Esophagus squamous epithelium (tissue), 5 donors: ENCODE data around the gene SIRPB2. TPM values are rescaled to one million over a fixed set of nuclear protein-coding genes. Genes with fewer than 3 reads are reported as not detected.

Source experiments
- DNase-seq: peaks from one replicate; lab custom pipeline; 2025; lab: John Stamatoyannopoulos, UW
- H3K27ac ChIP-seq, 4 donors: fragments of 200-600 bp; sonication (generic); one replicate each; pipeline ENCODE4 v1.5.1; 2016 to 2019; ENCODE audit warnings: mild to moderate bottlenecking in 1 of 4
- H3K27me3 ChIP-seq, 4 donors: fragments of 200-600 bp; sonication (generic); 1 replicate in 3 of 4; 2 replicates in 1 of 4; pipeline versions ENCODE4 v1.5.1 to v1.6.0; 2017 to 2021; ENCODE audit warnings: antibody characterized with exemption in 1 of 4
- H3K36me3 ChIP-seq, 3 donors: fragments of 200-600 bp; sonication (generic); one replicate each; pipeline ENCODE4 v1.5.1; 2016 to 2019
- H3K4me1 ChIP-seq, 3 donors: fragments of 200-600 bp; sonication (generic); one replicate each; pipeline ENCODE4 v1.5.1; 2017 to 2019
- H3K4me3 ChIP-seq, 4 donors: fragments of 200-600 bp; sonication (generic); 1 replicate in 3 of 4; 2 replicates in 1 of 4; pipeline ENCODE4 v1.5.1; 2016 to 2019; ENCODE audit warnings: mild to moderate bottlenecking in 2 of 4, moderate library complexity in 1 of 4
- H3K9me3 ChIP-seq, 3 donors: fragments of 200-600 bp; sonication (generic); one replicate each; pipeline ENCODE4 v1.5.1; 2016 to 2019
- POLR2A ChIP-seq, 4 donors: fragments of 450-650 bp; IDR thresholded peaks; one replicate each; pipeline ENCODE4 v1.6.1; 2017; ENCODE audit warnings: antibody characterized with exemption in 4 of 4, mild to moderate bottlenecking in 4 of 4, moderate library complexity in 3 of 4
- WGBS, 2 donors: methylation state at CpG; one replicate each; pipeline ENCODE4 v1.1.5; 2018; 5-methylcytosine and 5-hydroxymethylcytosine counted together
- intact Hi-C: fragments of 100-400 bp; cut with DNase I; formaldehyde crosslinking; loops from one replicate; pipeline ENCODE4 v1.15.0; 2022
- total RNA-seq, 4 donors: library from RNA; depleted of rRNA; stranded (reverse); fragments of >200 nt; gene quantifications; one replicate each; pipeline ENCODE4 v1.1.0, GENCODE V29; 2016
- TF ChIP-seq, protein P1 (sequence below), 6 experiments: fragments of 450-650 bp in 4 of 6; fragments of 200-600 bp in 2 of 6; sonication (generic) in 2 of 6; IDR thresholded peaks; one replicate each; pipeline ENCODE4 v1.5.1; 2016 to 2019; ENCODE audit warnings: antibody characterized with exemption in 6 of 6, mild to moderate bottlenecking in 4 of 6, moderate library complexity in 4 of 6
- donor health status: DM: yes; HTN: yes; CAD: no.

The SIRPB2 gene
- total RNA-seq, 4 donors from 2014 or later, result 1.2 to 5.9 (median 1.9) TPM

DNA sequence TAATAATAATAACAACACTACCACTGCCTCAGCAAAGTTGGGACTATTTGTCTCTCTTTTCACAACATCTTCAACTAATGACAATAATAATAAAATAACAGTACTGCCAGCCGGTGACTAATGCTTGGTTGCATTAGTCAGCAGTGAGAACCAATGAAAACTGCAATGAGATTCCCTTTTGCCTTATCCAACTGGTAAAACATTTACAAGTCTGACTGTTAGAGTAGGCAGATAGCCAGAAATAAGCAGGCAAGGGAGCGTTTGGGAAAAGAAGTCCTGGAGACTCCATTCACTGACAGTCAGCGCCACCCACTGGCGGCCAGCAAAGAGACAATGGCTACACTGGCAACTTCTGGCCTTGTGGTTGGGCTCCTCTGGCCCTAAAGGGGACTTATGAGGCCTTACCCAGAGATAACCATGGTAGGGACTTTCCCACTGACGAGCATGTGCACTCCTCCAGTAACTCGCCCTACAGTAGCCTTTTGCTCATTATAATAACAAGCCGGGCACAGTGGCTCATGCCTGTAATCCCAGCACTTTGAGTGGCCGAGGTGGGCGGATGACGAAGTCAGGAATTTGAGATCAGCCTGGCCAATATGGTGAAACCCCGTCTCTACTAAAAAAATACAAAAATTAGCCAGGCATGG is 21.2 kb downstream of the SIRPB2 start:
- H3K27ac ChIP-seq, result peak overlapping the region in 3 of 4 donors; percentile 11 to 51 (median 18)
- intact Hi-C loops, result no loop called here

DNA sequence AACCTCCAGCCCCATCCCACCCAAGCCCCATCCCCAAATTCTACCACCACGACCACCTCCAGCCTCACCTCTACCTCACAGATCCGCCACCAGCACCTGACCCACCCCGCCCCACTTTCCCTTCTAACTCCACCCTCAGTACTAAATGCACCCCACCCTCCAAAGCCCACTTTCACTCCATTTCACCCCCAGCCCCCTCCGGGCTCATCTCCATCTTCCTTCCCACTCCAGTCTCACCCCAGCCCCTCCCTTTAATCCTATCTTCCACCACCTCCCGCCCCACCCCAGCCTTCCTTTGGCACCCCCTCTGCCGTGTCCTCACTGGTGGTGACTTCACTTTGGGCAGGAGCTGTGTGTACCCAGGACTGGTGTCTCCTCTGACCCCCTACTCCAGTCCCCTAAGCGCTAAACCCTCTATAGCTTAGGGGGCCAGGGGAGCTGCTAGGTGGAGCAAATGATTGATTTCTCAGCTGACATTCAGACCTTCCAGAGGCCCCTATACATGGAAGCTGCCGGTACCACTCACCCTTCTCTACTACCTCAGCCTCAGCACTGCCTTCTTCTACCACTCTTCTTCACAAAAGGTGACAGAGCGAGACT is 21.8 kb downstream of the SIRPB2 start:
- DNase-seq, result no peak
- WGBS, 2 donors, result 61 to 71% methylated on average over 9 of the region's 9 CpGs
- intact Hi-C loops, result no loop called here
- Histone ChIP-seq H3K9me3 (no peaks in the 10 kb centered on the region), H3K27ac (peak overlapping the region; percentile 5 to 51 (median 14)), H3K4me1 (peaks cover 24 to 77% (median 44%) of the 10 kb centered on the region in 3 donors), H3K4me3 (no peak overlapping the region), H3K27me3 (no peaks in the 10 kb centered on the region), H3K36me3 (peaks cover 0 to 9% (median 0%) of the 10 kb centered on the region in 3 donors)
- TF ChIP-seq POLR2A (IDR thresholded peaks at IDR 0.05), result no peak
- TF ChIP-seq, protein P1, sequence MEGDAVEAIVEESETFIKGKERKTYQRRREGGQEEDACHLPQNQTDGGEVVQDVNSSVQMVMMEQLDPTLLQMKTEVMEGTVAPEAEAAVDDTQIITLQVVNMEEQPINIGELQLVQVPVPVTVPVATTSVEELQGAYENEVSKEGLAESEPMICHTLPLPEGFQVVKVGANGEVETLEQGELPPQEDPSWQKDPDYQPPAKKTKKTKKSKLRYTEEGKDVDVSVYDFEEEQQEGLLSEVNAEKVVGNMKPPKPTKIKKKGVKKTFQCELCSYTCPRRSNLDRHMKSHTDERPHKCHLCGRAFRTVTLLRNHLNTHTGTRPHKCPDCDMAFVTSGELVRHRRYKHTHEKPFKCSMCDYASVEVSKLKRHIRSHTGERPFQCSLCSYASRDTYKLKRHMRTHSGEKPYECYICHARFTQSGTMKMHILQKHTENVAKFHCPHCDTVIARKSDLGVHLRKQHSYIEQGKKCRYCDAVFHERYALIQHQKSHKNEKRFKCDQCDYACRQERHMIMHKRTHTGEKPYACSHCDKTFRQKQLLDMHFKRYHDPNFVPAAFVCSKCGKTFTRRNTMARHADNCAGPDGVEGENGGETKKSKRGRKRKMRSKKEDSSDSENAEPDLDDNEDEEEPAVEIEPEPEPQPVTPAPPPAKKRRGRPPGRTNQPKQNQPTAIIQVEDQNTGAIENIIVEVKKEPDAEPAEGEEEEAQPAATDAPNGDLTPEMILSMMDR (IDR thresholded peaks at IDR 0.05), result no peak

More for the DNA sequence above, 21.2 kb downstream of the SIRPB2 start:
- no peak for TF ChIP-seq POLR2A (IDR thresholded peaks at IDR 0.05)
- TF ChIP-seq, protein P1 (IDR thresholded peaks at IDR 0.05), result peak; percentile 53 to 84 (median 74)
- no peaks in the 10 kb centered on the region for H3K9me3 ChIP-seq
- DNase-seq, result no peak
- peaks cover 21 to 77% (median 40%) of the 10 kb centered on the region in 3 donors for H3K4me1 ChIP-seq
- peaks cover 0 to 3% (median 0%) of the 10 kb centered on the region in 3 donors for H3K36me3 ChIP-seq
- no peaks in the 10 kb centered on the region for H3K27me3 ChIP-seq
- no peak overlapping the region for H3K4me3 ChIP-seq
- WGBS, 2 donors, result 15 to 34% methylated on average over 11 of the region's 11 CpGs

DNA sequence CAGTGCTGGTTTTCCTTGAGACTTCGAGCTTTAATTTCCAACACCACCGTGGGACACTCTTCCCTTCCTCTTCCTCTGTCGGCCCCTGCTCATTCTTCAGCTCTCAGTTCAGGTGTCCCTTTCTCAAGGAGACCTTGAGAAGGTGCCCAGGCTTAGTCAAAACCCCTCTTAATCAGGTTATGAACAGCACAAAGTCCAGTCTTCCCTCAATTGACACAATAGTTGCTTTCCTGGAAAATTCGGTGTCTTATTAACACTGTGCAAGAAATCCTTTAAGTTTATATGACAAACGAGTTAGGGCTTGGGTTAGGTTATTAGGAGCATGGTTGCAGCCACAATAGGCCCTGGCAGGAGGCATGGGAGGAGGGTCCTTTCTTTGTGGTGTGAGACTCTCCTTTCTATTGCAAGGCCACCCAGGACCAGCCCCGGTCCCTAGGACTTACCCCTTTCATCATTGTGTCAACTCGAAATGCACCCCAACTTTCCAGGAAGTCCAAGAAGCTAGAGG is 23.0 kb downstream of the SIRPB2 start:
- H3K9me3 ChIP-seq, result no peaks in the 10 kb centered on the region
- peak overlapping the region in 1 of 4 donors; percentile 1 for H3K27ac ChIP-seq
- no peaks in the 10 kb centered on the region for H3K27me3 ChIP-seq
- intact Hi-C loops, result no loop called here
- DNase-seq, result no peak
- H3K36me3 ChIP-seq, result peaks cover 0 to 21% (median 0%) of the 10 kb centered on the region in 3 donors
- WGBS, 2 donors, result 71 to 88% methylated on average over 5 of the region's 7 CpGs
- no peak overlapping the region for H3K4me3 ChIP-seq
- TF ChIP-seq, protein P1 (IDR thresholded peaks at IDR 0.05), result no peak
- TF ChIP-seq POLR2A (IDR thresholded peaks at IDR 0.05), result no peak
- peaks cover 24 to 85% (median 52%) of the 10 kb centered on the region in 3 donors for H3K4me1 ChIP-seq

DNA sequence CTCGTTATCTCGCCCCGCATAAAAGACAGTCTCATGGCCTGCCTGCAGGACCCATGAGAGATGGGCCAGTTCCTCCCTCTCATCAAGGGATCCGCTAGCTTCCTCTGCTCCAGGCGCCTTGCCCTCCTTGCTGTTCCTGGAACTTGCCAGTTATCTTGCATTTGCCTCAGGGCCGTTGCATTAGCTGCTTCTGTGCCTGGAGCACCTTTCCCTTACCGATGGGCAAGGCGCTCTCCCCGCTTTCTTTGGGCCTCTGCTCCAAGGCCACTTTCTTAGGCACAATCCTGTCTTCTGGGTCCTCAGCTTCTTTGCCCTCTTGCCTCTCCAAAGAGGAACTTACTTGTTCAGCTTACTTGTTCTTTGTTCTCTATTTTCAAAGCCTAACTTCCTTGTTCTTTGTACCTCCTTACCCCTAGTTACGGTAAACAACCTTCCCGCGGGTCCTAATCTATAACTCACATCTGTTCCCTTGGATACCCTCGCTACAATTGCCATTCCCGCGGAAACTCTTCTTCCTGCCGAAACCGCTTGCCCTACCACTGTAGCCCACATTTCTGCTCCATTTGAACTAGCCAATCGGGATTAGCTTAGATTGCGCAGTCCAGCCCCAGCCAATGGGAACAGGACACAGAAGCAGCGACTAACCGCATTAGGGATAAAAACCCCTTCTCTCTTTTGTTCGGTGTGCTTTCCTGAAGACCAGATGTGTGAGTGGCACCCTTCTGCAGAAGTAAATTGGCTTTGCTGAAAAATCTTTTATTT is 23.7 kb downstream of the SIRPB2 start:
- no peak for TF ChIP-seq POLR2A (IDR thresholded peaks at IDR 0.05)
- TF ChIP-seq, protein P1 (IDR thresholded peaks at IDR 0.05), result no peak
- H3K4me1 ChIP-seq, result peaks cover 24 to 84% (median 48%) of the 10 kb centered on the region in 3 donors
- no peaks in the 10 kb centered on the region for H3K9me3 ChIP-seq
- H3K36me3 ChIP-seq, result peaks cover 0 to 28% (median 0%) of the 10 kb centered on the region in 3 donors
- 54 to 60% methylated on average over 22 of the region's 22 CpGs for WGBS, 2 donors
- H3K27ac ChIP-seq, result peak overlapping the region in 3 of 4 donors; percentile 95 to 96 (median 96)
- no peak for DNase-seq
- intact Hi-C loops, result no loop called here
- no peaks in the 10 kb centered on the region for H3K27me3 ChIP-seq
- H3K4me3 ChIP-seq, result peak overlapping the region in 3 of 4 donors; percentile 84 to 100 (median 99)
